ENCODE results near the gene CPHXL2. TPM values are rescaled to one million over a fixed set of nuclear protein-coding genes. Genes with fewer than 3 reads are reported as not detected.

The CPHXL2 gene
- total and polyA plus RNA-seq, 2 experiments from 2014 or later, result not detected

GRCh38 chr16:75660726-75661302 is 16.0 kb downstream of the CPHXL2 start (continued):
- TF ChIP-seq ZNF462 (CRISPR knock-in tag; IDR thresholded peaks at IDR 0.05) (no peak), JUNB (IDR thresholded peaks at IDR 0.05; ENCODE audit: unreplicated experiment) (no peak), NANOG (IDR thresholded peaks at IDR 0.05; ENCODE audit: borderline replicate concordance) (no peak), ZNF331 (CRISPR knock-in tag; IDR thresholded peaks at IDR 0.05; ENCODE audit: low read depth) (no peak)
- TF ChIP-seq, protein P1, sequence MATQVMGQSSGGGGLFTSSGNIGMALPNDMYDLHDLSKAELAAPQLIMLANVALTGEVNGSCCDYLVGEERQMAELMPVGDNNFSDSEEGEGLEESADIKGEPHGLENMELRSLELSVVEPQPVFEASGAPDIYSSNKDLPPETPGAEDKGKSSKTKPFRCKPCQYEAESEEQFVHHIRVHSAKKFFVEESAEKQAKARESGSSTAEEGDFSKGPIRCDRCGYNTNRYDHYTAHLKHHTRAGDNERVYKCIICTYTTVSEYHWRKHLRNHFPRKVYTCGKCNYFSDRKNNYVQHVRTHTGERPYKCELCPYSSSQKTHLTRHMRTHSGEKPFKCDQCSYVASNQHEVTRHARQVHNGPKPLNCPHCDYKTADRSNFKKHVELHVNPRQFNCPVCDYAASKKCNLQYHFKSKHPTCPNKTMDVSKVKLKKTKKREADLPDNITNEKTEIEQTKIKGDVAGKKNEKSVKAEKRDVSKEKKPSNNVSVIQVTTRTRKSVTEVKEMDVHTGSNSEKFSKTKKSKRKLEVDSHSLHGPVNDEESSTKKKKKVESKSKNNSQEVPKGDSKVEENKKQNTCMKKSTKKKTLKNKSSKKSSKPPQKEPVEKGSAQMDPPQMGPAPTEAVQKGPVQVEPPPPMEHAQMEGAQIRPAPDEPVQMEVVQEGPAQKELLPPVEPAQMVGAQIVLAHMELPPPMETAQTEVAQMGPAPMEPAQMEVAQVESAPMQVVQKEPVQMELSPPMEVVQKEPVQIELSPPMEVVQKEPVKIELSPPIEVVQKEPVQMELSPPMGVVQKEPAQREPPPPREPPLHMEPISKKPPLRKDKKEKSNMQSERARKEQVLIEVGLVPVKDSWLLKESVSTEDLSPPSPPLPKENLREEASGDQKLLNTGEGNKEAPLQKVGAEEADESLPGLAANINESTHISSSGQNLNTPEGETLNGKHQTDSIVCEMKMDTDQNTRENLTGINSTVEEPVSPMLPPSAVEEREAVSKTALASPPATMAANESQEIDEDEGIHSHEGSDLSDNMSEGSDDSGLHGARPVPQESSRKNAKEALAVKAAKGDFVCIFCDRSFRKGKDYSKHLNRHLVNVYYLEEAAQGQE (IDR thresholded peaks at IDR 0.05; ENCODE audit: unreplicated experiment), result no peak

DNA sequence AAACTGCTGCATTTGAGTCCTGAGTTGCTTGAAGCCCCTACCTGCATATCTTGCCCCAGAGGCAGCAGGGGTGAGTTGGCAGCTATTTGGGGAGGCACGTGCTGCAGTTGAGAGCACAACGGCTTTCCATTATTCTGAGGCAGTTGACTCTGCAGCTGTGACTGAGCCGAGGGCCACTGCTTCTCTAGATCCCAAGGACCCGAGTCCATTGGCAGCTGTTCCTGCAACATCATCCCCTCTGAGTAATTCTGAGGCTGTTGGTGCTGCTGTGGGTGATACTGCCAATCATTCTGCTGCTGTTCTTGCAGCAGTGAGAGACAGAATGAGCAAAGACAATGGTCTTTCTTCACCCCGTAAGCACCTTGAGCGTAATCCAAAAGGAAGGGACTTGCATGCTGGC is 16.5 kb downstream of the CPHXL2 start:
- no peaks in the 10 kb centered on the region for H3K27me3 ChIP-seq (ENCODE audit: insufficient read depth)
- TF ChIP-seq CTCF (conservative IDR thresholded peaks at IDR 0.05; ENCODE audit: low read depth in 2 of 2), result no peak
- TF ChIP-seq, protein P1 (IDR thresholded peaks at IDR 0.05; ENCODE audit: unreplicated experiment), result no peak
- no peak for TF ChIP-seq NANOG (IDR thresholded peaks at IDR 0.05; ENCODE audit: borderline replicate concordance)
- no peak for TF ChIP-seq ZNF114 (CRISPR knock-in tag; IDR thresholded peaks at IDR 0.05)
- no peak for TF ChIP-seq CREB1 (CRISPR knock-in tag; IDR thresholded peaks at IDR 0.05; ENCODE audit: low read depth)
- TF ChIP-seq POLR2AphosphoS5 (IDR thresholded peaks at IDR 0.05; ENCODE audit: low read depth), result no peak
- TF ChIP-seq ZNF331 (CRISPR knock-in tag; IDR thresholded peaks at IDR 0.05; ENCODE audit: low read depth), result no peak
- H2AFZ ChIP-seq, result no peak overlapping the region
- Mint-ChIP-seq H3K4me3 (no peak overlapping the region), H3K27me3 (ENCODE audit: insufficient read depth, low read depth, poor library complexity) (no peaks in the 10 kb centered on the region), H3K27ac (no peak overlapping the region), H3K4me1 (no peaks in the 10 kb centered on the region), H3K36me3 (ENCODE audit: low read depth) (peaks cover 25% of the 10 kb centered on the region; the same call in 2 of the 3 replicates), H3K9me3 (peaks cover 4% of the 10 kb centered on the region; the same call in 2 of the 3 replicates)
- H3K4me3 ChIP-seq, result no peak overlapping the region
- H4K20me1 ChIP-seq (replicated peaks; ENCODE audit: insufficient read depth), result 0 out of 2 replicates have a peak, but pooled peaks cover 7% of the 10 kb centered on the region
- no peaks in the 10 kb centered on the region for H3K79me2 ChIP-seq (replicated peaks; ENCODE audit: insufficient read depth)
- DNase-seq (ENCODE audit: low spot score), result no peak
- H3K9me2 ChIP-seq (ENCODE audit: insufficient read depth), result no peaks in the 10 kb centered on the region
- H3F3A ChIP-seq (replicated peaks; ENCODE audit: low read depth), result 0 out of 2 replicates have a peak, but pooled peaks cover 4% of the 10 kb centered on the region
- no peak overlapping the region for H3K27ac ChIP-seq (ENCODE audit: low read depth)
- peaks cover 19% of the 10 kb centered on the region for H3K36me3 ChIP-seq (ENCODE audit: insufficient read depth)
- no peak overlapping the region for H3K4me2 ChIP-seq
- ATAC-seq, result no peak
- H3K4me1 ChIP-seq (ENCODE audit: insufficient read depth), result no peaks in the 10 kb centered on the region

Measured in GM23338 (cell line).